DOHH2 (cell line): ENCODE results near the gene DEUP1.

ENCODE experiments used
- H3F3A ChIP-seq: fragments of 200-600 bp; sonication (generic), shearing (Covaris generic); 2 replicates; pipeline ENCODE4 v1.6.0; 2016; ENCODE audit warnings: antibody characterized with exemption, mild to moderate bottlenecking; ENCODE audit not compliant: control insufficient read depth, insufficient read depth
- H3K27ac ChIP-seq: fragments of 200-600 bp; sonication (generic); 2 replicates; pipeline ENCODE4 v1.5.1; 2014; ENCODE audit warnings: low read depth, mild to moderate bottlenecking, low read length, moderate library complexity
- H3K27me3 ChIP-seq: fragments of 200-600 bp; sonication (generic); 2 replicates; pipeline ENCODE4 v1.6.1; 2014; ENCODE audit warnings: mild to moderate bottlenecking, low read length, mixed read lengths; ENCODE audit not compliant: control insufficient read depth
- H3K36me3 ChIP-seq: fragments of 200-600 bp; sonication (generic); 2 replicates; pipeline ENCODE4 v1.6.1; 2014; ENCODE audit warnings: mild to moderate bottlenecking, low read length, moderate library complexity, mixed read lengths; ENCODE audit not compliant: control insufficient read depth
- H3K4me1 ChIP-seq: fragments of 200-600 bp; sonication (generic); 2 replicates; pipeline ENCODE4 v1.6.1; 2014; ENCODE audit warnings: mild to moderate bottlenecking, low read length, mixed read lengths; ENCODE audit not compliant: control insufficient read depth
- H3K4me2 ChIP-seq: fragments of 200-600 bp; sonication (generic); 2 replicates; pipeline ENCODE4 v1.6.0; 2014; ENCODE audit warnings: mild to moderate bottlenecking, low read length, moderate library complexity
- H3K4me3 ChIP-seq: fragments of 200-600 bp; sonication (generic); 2 replicates; pipeline ENCODE4 v1.5.1; 2014; ENCODE audit warnings: mild to moderate bottlenecking, low read length, mixed read lengths
- H3K79me2 ChIP-seq: fragments of 200-600 bp; sonication (generic); 2 replicates; pipeline ENCODE4 v1.6.1; 2014; ENCODE audit warnings: mild to moderate bottlenecking, low read length, mixed read lengths; ENCODE audit not compliant: control insufficient read depth
- H3K9me2 ChIP-seq: fragments of 200-600 bp; sonication (generic); replicated peaks from 2 replicates; pipeline ENCODE4 v1.6.1; 2014; ENCODE audit warnings: mild to moderate bottlenecking, low read length, mixed read lengths; ENCODE audit not compliant: control insufficient read depth
- H3K9me3 ChIP-seq: fragments of 200-600 bp; sonication (generic); 2 replicates; pipeline ENCODE4 v1.6.1; 2014; ENCODE audit warnings: antibody characterized with exemption, low read length, mixed read lengths; ENCODE audit not compliant: control insufficient read depth, insufficient read depth
- H4K20me1 ChIP-seq: fragments of 200-600 bp; sonication (generic); 2 replicates; pipeline ENCODE4 v1.6.0; 2014; ENCODE audit warnings: low read depth, mild to moderate bottlenecking, antibody characterized with exemption, low read length, moderate library complexity; ENCODE audit not compliant: control insufficient read depth, insufficient read depth
- CTCF ChIP-seq: fragments of 200-600 bp; sonication (generic); IDR thresholded peaks from one replicate; pipeline ENCODE4 v1.5.1; 2014; ENCODE audit warnings: antibody characterized with exemption, mild to moderate bottlenecking, low read depth, low read length; ENCODE audit not compliant: poor library complexity, severe bottlenecking
- EZH2phosphoT487 ChIP-seq: fragments of 200-600 bp; sonication (generic); IDR thresholded peaks from 2 replicates; pipeline ENCODE4 v1.6.1; 2017; ENCODE audit warnings: borderline replicate concordance, mild to moderate bottlenecking, antibody characterized with exemption, low read length, moderate library complexity, mixed read lengths

Gene DEUP1

DNA sequence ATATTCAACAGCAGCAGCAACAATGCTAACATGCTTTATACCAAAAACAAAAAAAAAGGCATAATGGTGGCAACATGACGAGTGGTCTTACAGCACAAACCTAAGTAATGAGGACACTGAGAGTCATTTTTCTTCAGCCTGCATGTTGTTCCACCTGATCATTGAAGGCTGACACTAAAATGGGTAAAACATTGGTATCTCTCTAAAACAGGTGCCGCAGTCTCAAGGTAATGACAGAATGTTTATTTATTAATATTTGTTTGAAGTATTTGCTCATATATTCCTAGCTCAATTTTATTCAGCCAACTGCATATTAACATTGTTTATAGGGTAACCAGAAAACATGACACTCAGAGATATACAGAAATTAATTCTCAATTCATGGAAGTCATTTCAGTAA lies 8.3 kb upstream of the DEUP1 start:
- Histone ChIP-seq H4K20me1 (no peaks in the 10 kb centered on the region), H3K4me1 (no peaks in the 10 kb centered on the region), H3K27ac (no peak overlapping the region), H3K79me2 (no peaks in the 10 kb centered on the region), H3K4me2 (no peak overlapping the region), H3K4me3 (no peak overlapping the region), H3K9me3 (no peaks in the 10 kb centered on the region), H3F3A (no peaks in the 10 kb centered on the region), H3K27me3 (no peaks in the 10 kb centered on the region), H3K36me3 (no peaks in the 10 kb centered on the region), H3K9me2 (no peaks in the 10 kb centered on the region)
- TF ChIP-seq CTCF, result no peak
- TF ChIP-seq EZH2phosphoT487, result no peak

GRCh38 chr11:93323747-93324146 lies 6.8 kb upstream of the DEUP1 start:
- Histone ChIP-seq H3K9me3 (no peaks in the 10 kb centered on the region), H3K4me2 (no peak overlapping the region), H3K36me3 (no peaks in the 10 kb centered on the region), H3K4me3 (no peak overlapping the region), H3F3A (no peaks in the 10 kb centered on the region), H3K79me2 (no peaks in the 10 kb centered on the region), H4K20me1 (no peaks in the 10 kb centered on the region), H3K4me1 (no peaks in the 10 kb centered on the region), H3K27me3 (no peaks in the 10 kb centered on the region), H3K27ac (no peak overlapping the region), H3K9me2 (no peaks in the 10 kb centered on the region)
- no peak for TF ChIP-seq CTCF
- TF ChIP-seq EZH2phosphoT487, result no peak

- TF ChIP-seq CTCF (no peak), EZH2phosphoT487 (no peak)
- no peak overlapping the region for H3K27ac ChIP-seq
Observed at GRCh38 chr11:93324500-93324899, 6.0 kb upstream of the DEUP1 start.

GRCh38 chr11:93326681-93327080 lies 3.9 kb upstream of the DEUP1 start:
- TF ChIP-seq CTCF (no peak), EZH2phosphoT487 (no peak)
- Histone ChIP-seq H3K27me3 (no peaks in the 10 kb centered on the region), H3K36me3 (no peaks in the 10 kb centered on the region), H4K20me1 (no peaks in the 10 kb centered on the region), H3K9me3 (no peaks in the 10 kb centered on the region), H3K79me2 (no peaks in the 10 kb centered on the region), H3F3A (no peaks in the 10 kb centered on the region), H3K4me1 (no peaks in the 10 kb centered on the region), H3K4me3 (no peak overlapping the region), H3K9me2 (no peaks in the 10 kb centered on the region), H3K4me2 (no peak overlapping the region), H3K27ac (no peak overlapping the region)

More at GRCh38 chr11:93324500-93324899, 6.0 kb upstream of the DEUP1 start:
- no peaks in the 10 kb centered on the region for H3K9me2 ChIP-seq
- no peak overlapping the region for H3K4me2 ChIP-seq
- H3F3A ChIP-seq, result no peaks in the 10 kb centered on the region
- no peaks in the 10 kb centered on the region for H3K79me2 ChIP-seq
- no peak overlapping the region for H3K4me3 ChIP-seq
- H3K27me3 ChIP-seq, result no peaks in the 10 kb centered on the region
- no peaks in the 10 kb centered on the region for H3K36me3 ChIP-seq
- no peaks in the 10 kb centered on the region for H4K20me1 ChIP-seq
- no peaks in the 10 kb centered on the region for H3K4me1 ChIP-seq
- no peaks in the 10 kb centered on the region for H3K9me3 ChIP-seq
